Measurements from ENCODE around the gene POLE. TPM values are rescaled to one million over a fixed set of nuclear protein-coding genes. Genes with fewer than 3 reads are reported as not detected.

Gene POLE
- total and polyA plus RNA-seq, 2 donors from 2014 or later = 5.3 to 23.0 TPM

DNA sequence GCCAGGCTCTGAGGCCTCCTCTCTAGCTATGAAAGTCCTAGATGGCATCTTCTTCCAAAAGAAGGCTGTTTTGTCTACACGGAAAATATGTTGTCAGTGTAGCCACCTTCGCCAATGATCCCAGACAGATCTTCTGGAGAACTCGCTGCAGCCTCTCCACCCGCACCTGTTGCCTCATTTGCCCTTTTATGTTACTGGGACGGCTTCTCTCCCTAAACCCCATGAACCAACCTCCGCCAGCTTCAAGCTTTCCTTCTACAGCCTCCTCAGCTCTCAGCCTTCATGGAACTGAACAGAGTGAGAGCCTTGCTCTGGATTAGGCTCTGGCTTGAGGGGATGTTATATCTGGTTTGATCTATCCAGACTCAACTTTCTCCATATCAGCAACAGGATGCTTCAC is 57.8 kb downstream of the POLE start:
- TF ChIP-seq, protein P1, sequence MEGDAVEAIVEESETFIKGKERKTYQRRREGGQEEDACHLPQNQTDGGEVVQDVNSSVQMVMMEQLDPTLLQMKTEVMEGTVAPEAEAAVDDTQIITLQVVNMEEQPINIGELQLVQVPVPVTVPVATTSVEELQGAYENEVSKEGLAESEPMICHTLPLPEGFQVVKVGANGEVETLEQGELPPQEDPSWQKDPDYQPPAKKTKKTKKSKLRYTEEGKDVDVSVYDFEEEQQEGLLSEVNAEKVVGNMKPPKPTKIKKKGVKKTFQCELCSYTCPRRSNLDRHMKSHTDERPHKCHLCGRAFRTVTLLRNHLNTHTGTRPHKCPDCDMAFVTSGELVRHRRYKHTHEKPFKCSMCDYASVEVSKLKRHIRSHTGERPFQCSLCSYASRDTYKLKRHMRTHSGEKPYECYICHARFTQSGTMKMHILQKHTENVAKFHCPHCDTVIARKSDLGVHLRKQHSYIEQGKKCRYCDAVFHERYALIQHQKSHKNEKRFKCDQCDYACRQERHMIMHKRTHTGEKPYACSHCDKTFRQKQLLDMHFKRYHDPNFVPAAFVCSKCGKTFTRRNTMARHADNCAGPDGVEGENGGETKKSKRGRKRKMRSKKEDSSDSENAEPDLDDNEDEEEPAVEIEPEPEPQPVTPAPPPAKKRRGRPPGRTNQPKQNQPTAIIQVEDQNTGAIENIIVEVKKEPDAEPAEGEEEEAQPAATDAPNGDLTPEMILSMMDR (IDR thresholded peaks at IDR 0.05; ENCODE audit: borderline replicate concordance, extremely low read depth, insufficient read depth) = no peak
- H3K9me3 ChIP-seq (ENCODE audit: control insufficient read depth in 2 of 3, insufficient read depth in 1 of 3, low read length in 3 of 3) = peaks cover 0 to 2% (median 0%) of the 10 kb centered on the region in 3 donors
- H3K4me1 ChIP-seq (ENCODE audit: control insufficient read depth in 2 of 3, insufficient read depth in 2 of 3, low read depth in 1 of 3, low read length in 3 of 3) = no peaks in the 10 kb centered on the region
- H3K9ac ChIP-seq (ENCODE audit: low read length in 3 of 3) = no peak overlapping the region
- no peak overlapping the region for H3K4me3 ChIP-seq (ENCODE audit: low read length in 3 of 3)
- intact Hi-C loops (cut with DNase I) = no loop called here
- H3K36me3 ChIP-seq (ENCODE audit: control insufficient read depth in 2 of 3, insufficient read depth in 3 of 3, low read length in 3 of 3) = peaks cover 4 to 18% (median 10%) of the 10 kb centered on the region in 3 donors
- FAIRE-seq (no peak), DNase-seq (peak in 1 of 5 donors; percentile 7)
- no peak overlapping the region for H3K27ac ChIP-seq (ENCODE audit: low read depth in 2 of 2, low read length in 2 of 2)
- H3K27me3 ChIP-seq (ENCODE audit: control insufficient read depth, insufficient read depth, low read length) = no peaks in the 10 kb centered on the region

DNA sequence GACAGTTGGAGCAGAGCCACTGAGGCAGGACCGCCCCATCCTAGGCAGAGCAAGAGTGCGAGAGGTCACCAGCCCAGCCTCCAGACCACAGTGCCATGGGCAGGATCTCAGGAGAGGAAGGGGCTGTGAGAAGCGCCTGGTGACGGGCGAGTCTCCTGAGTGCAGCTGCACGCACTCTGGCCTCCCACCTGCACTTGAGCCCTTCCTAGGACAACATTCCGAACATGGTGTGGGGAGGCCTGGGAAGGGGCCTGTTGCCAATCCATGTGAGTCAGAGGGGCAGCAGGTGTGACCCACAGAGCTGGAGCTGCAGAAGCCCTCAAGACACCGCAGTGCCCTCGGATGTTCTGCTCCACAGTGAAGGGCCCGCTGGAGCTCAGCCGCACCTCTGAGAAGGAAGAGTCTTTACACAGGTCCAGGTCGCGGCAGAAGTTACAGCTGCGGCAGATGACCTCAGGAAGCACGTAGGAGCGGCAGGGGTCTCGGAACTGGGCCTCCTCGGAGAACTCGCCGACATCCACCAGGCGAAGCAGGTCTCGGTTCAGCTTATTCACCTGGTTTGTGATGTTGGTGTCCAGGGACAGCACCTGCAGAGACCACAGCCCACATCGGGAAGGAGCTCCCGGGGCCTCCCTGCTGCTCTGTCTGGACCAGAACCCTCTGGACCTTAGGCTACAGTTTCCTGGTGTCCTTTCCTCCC is 61.3 kb downstream of the POLE start:
- TF ChIP-seq, protein P1 (IDR thresholded peaks at IDR 0.05; ENCODE audit: borderline replicate concordance, extremely low read depth, insufficient read depth) = no peak
- Histone ChIP-seq H3K36me3 (ENCODE audit: control insufficient read depth in 2 of 3, insufficient read depth in 3 of 3, low read length in 3 of 3) (peaks cover 0 to 7% (median 0%) of the 10 kb centered on the region in 3 donors), H3K9me3 (ENCODE audit: control insufficient read depth in 2 of 3, insufficient read depth in 1 of 3, low read length in 3 of 3) (no peaks in the 10 kb centered on the region), H3K27ac (ENCODE audit: low read depth in 2 of 2, low read length in 2 of 2) (no peak overlapping the region), H3K4me1 (ENCODE audit: control insufficient read depth in 2 of 3, insufficient read depth in 2 of 3, low read depth in 1 of 3, low read length in 3 of 3) (peaks cover 0 to 4% (median 3%) of the 10 kb centered on the region in 3 donors), H3K27me3 (ENCODE audit: control insufficient read depth, insufficient read depth, low read length) (no peaks in the 10 kb centered on the region), H3K9ac (ENCODE audit: low read length in 3 of 3) (no peak overlapping the region), H3K4me3 (ENCODE audit: low read length in 3 of 3) (no peak overlapping the region)
- FAIRE-seq = no peak
- intact Hi-C loops (cut with DNase I) = no loop called here
- peak in 1 of 5 donors; percentile 31 for DNase-seq

DNA sequence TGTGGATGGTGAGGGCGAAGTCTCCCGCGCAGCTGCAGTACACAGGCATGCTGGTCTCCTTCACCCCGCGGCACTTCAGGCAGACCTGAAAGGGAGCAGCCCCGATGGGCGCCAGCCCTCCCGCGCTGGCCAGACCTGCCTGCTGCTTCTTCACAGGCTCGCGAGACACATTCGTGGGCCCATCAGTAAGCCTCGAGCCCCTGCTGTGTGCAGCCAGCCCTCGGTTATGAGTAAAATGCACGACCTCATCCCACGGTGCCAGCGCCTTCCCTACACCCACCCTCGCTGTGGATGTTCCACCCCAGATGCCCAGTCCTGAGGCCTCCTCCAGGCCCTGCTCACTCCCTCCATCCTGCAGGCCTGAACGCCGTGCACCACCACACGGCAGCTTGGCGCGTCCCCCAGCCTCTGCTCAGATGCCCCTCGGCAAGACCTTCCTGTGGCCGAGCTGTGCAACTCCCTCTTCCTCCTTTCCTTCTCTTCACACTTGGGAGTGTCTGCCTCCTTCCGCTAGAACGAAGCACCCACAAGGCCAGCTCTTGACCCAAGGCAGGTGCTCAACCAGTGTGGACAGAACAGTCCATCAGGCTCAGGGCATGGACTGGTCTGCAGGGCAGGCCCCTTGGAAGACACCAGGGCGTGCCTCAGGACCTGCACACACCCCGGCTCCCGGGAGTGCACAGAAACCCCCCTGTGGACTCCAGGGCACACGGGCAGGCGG is 62.1 kb downstream of the POLE start:
- Histone ChIP-seq H3K9me3 (ENCODE audit: control insufficient read depth in 2 of 3, insufficient read depth in 1 of 3, low read length in 3 of 3) (no peaks in the 10 kb centered on the region), H3K9ac (ENCODE audit: low read length in 3 of 3) (no peak overlapping the region), H3K4me1 (ENCODE audit: control insufficient read depth in 2 of 3, insufficient read depth in 2 of 3, low read depth in 1 of 3, low read length in 3 of 3) (peaks cover 0 to 4% (median 3%) of the 10 kb centered on the region in 3 donors), H3K27me3 (ENCODE audit: control insufficient read depth, insufficient read depth, low read length) (no peaks in the 10 kb centered on the region), H3K4me3 (ENCODE audit: low read length in 3 of 3) (no peak overlapping the region), H3K36me3 (ENCODE audit: control insufficient read depth in 2 of 3, insufficient read depth in 3 of 3, low read length in 3 of 3) (peaks cover 0 to 6% (median 0%) of the 10 kb centered on the region in 3 donors), H3K27ac (ENCODE audit: low read depth in 2 of 2, low read length in 2 of 2) (no peak overlapping the region)
- TF ChIP-seq, protein P1 (IDR thresholded peaks at IDR 0.05; ENCODE audit: borderline replicate concordance, extremely low read depth, insufficient read depth) = no peak
- intact Hi-C loops (cut with DNase I) = no loop called here
- FAIRE-seq (no peak), DNase-seq (peak in 1 of 5 donors; percentile 31)

All from kidney (tissue), 14 donors.